NB4 (cell line): ENCODE data around the gene ADCY5.

Experiments used
- DNase-seq: peaks from one replicate; pipeline ENCODE4 v3.0.0; 2010; ENCODE audit warnings: low read depth
- H3K4me3 ChIP-seq: one replicate; pipeline ENCODE4 v1.5.1; 2011; ENCODE audit warnings: mild to moderate bottlenecking, low read depth, low read length, moderate library complexity
- CTCF ChIP-seq: IDR thresholded peaks from one replicate; pipeline ENCODE4 v1.5.1; 2012; ENCODE audit warnings: low read depth, low read length
- MAX ChIP-seq: IDR thresholded peaks from 2 replicates; pipeline ENCODE4 v1.6.1; 2011; ENCODE audit warnings: low read depth, low read length
- MYC ChIP-seq: IDR thresholded peaks from 2 replicates; pipeline ENCODE4 v1.6.1; 2011; ENCODE audit warnings: low read depth, low read length
- POLR2A ChIP-seq: IDR thresholded peaks from 2 replicates; pipeline ENCODE4 v1.6.1; 2011; ENCODE audit warnings: mild to moderate bottlenecking; ENCODE audit not compliant: insufficient read length; ENCODE audit errors: extremely low read depth

Gene ADCY5

DNA sequence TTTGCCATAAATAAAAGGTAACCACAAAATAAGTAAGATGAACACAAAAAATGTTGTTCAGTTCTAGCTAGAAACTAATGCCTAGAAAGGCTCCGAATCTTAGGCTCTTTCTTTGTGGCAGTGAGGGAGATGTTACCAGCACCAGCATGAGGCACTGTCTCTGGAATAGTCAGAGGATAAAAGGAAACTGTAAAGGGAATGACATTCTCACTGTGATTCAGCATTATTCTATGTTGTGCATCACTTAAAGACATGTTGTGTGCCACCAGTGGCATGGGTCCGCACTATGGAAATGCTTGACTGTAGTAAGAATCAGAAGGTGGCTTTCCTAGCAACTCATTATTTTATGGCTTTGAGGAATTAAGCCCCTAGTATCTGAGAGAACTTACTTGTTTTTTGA is 176.3 kb downstream of the ADCY5 start:
- no peak overlapping the region for H3K4me3 ChIP-seq
- DNase-seq, result no peak
- TF ChIP-seq MAX (no peak), CTCF (no peak), MYC (no peak), POLR2A (no peak)

DNA sequence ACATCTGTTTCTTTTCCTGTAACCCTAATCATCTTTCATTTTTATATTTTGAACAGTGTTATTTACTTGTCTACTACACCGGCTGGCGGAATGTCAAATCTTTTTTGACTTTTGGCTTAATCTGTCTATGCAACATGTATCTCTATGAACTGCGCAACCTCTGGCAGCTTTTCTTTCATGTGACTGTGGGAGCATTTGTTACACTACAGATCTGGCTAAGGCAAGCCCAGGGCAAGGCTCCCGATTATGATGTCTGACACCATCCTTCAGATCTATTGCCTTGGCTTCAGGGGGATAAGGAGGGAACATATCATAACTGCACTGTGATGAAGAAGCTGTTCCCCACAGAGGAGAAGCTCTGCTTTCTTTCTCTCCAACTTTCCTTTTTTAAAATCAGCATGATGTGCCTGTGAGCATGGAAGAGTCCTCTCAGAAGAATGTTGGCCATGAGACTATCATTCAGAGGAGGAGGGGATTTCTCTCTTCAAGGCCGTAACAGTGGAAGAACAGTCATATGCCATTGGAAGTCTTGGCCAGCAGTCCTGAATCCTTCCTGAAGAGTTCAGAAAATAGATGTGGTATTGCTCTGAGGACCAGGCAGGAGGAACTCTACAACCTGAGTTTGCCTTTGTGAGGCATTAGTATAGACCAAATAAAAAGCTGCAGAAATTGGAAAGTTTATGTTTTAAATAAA is 177.3 kb downstream of the ADCY5 start:
- DNase-seq, result no peak
- TF ChIP-seq MAX, result no peak
- TF ChIP-seq MYC, result no peak
- TF ChIP-seq POLR2A, result no peak
- TF ChIP-seq CTCF, result no peak
- H3K4me3 ChIP-seq, result no peak overlapping the region

- no peak overlapping the region for H3K4me3 ChIP-seq
- DNase-seq, result no peak
- no peak for TF ChIP-seq MAX
- no peak for TF ChIP-seq MYC
- TF ChIP-seq POLR2A, result no peak
- TF ChIP-seq CTCF, result no peak
Measured at GRCh38 chr3:123270818-123271217, 178.1 kb downstream of the ADCY5 start.

DNA sequence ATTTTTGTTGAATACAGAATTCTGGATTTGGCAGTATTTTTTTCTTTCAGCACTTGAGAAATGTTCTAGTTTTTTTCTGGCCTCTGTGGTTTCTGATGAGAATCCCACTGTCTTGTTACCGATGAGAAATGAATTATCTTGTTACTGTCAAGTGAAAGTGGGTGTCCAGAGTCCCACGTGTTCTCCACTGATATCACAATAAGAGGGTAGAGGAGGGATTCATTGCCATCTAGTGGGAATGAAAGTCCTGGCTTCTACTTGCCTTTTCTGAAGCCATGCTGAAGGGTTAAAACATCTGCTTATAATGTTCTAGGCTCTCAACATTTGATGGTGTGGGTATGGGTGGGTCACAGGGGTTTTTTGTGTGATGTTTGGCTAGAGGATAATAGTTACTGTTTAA is 181.1 kb downstream of the ADCY5 start:
- no peak for TF ChIP-seq CTCF
- TF ChIP-seq MYC, result no peak
- TF ChIP-seq POLR2A, result no peak
- no peak for TF ChIP-seq MAX
- H3K4me3 ChIP-seq, result no peak overlapping the region
- no peak for DNase-seq

DNA sequence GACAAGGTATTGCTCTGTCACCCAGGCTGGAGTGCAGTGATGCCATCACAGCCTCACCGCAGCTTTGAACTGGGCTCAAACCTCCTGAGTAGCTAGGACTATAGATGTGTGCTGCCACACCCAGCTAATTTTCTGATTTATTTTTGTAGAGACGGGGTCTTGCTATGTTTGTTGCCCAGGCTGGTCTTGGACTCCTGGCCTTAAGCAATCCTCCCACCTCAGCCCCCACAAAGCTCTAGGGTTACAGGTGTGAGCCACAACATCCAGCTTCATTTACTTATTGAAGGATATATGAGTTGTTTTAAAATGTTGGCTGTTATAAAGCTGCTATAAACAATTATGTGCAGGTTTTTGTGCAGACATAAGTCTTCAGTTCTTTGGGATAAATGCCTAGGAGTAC is 184.9 kb downstream of the ADCY5 start:
- no peak for DNase-seq
- H3K4me3 ChIP-seq, result no peak overlapping the region
- TF ChIP-seq MAX, result no peak
- no peak for TF ChIP-seq MYC

DNA sequence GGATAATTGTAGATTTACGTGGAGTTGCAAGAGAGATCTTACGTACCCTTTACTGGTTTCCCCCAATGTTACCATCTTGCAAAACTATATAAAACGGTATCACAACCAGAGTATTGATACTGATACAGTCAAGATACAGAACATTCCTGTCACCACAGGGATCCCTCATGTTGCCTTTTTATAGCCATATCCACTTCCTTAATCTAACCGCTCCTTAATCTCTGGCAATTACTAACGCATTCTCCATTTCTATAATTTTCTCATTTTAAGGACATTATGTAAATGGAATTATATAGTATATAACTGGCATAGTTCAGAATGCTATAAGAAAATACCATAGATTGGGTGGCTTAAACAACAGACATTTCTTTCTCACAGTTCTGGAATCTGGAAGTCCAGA is 186.0 kb downstream of the ADCY5 start:
- TF ChIP-seq CTCF (no peak), MYC (no peak), MAX (no peak), POLR2A (no peak)
- DNase-seq, result no peak

More for the DNA sequence above, 186.0 kb downstream of the ADCY5 start:
- no peak overlapping the region for H3K4me3 ChIP-seq
